K562 (cell line): ENCODE measurements around the gene CLDN5. TPM values are rescaled to one million over a fixed set of nuclear protein-coding genes. Genes with fewer than 3 reads are reported as not detected.

Source experiments
- BRD4 ChIP-seq: fragments of 200-600 bp; sonication (generic); IDR thresholded peaks from 2 replicates; pipeline ENCODE4 v1.6.1; 2017; ENCODE audit warnings: inconsistent platforms
- CBX2 ChIP-seq: fragments of 200-600 bp; sonication (generic); IDR thresholded peaks from one replicate; pipeline ENCODE4 v1.6.1; 2012; ENCODE audit warnings: mild to moderate bottlenecking, low read length, inconsistent platforms; ENCODE audit not compliant: insufficient read depth, poor library complexity, severe bottlenecking
- CBX5 ChIP-seq: IDR thresholded peaks from 2 replicates; pipeline ENCODE4 v1.6.1; 2014; ENCODE audit warnings: low read depth, borderline replicate concordance
- CEBPB ChIP-seq: fragments of 450-650 bp; IDR thresholded peaks from 2 replicates; pipeline ENCODE4 v1.6.1; 2016; ENCODE audit warnings: missing genetic modification characterization, missing compliant biosample characterization
- CHD1 ChIP-seq: fragments of 200-600 bp; sonication (generic); IDR thresholded peaks from one replicate; pipeline ENCODE4 v1.6.1; 2012; ENCODE audit warnings: mild to moderate bottlenecking, moderate library complexity, low read length, inconsistent platforms
- FOXP1 ChIP-seq: sonication (generic); formaldehyde crosslinking; IDR thresholded peaks from 2 replicates; pipeline ENCODE4 v1.8.0; 2022; ENCODE audit warnings: mild to moderate bottlenecking, missing genetic modification reagents
- KDM5B ChIP-seq: fragments of 200-600 bp; sonication (generic); IDR thresholded peaks from 2 replicates; pipeline ENCODE4 v1.6.1; 2012; ENCODE audit warnings: low read depth, mild to moderate bottlenecking, moderate library complexity, low read length, control low read depth, inconsistent platforms; ENCODE audit not compliant: insufficient replicate concordance
- MXI1 ChIP-seq: IDR thresholded peaks from 2 replicates; pipeline ENCODE4 v1.6.1; 2011; ENCODE audit warnings: low read depth, mild to moderate bottlenecking, improper control_type of control experiment, low read length
- NCOR1 ChIP-seq: fragments of 450-650 bp; IDR thresholded peaks from 2 replicates; pipeline ENCODE4 v1.6.1; 2016; ENCODE audit warnings: mild to moderate bottlenecking, moderate library complexity
- NELFE ChIP-seq: IDR thresholded peaks from 2 replicates; pipeline ENCODE4 v1.6.1; 2011; ENCODE audit warnings: mild to moderate bottlenecking; ENCODE audit not compliant: insufficient read depth, insufficient read length
- NONO ChIP-seq, 2 experiments: fragments of 200-400 bp in 1 of 2; fragments of 450-650 bp in 1 of 2; formaldehyde crosslinking in 1 of 2; IDR thresholded peaks; 2 replicates each; pipeline ENCODE4 v1.6.1; 2017; ENCODE audit warnings: low read depth in 2 of 2, mild to moderate bottlenecking in 2 of 2, moderate library complexity in 2 of 2, low read length in 1 of 2
- NR1H2 ChIP-seq: sonication (generic); formaldehyde crosslinking; IDR thresholded peaks from 2 replicates; pipeline ENCODE4 v1.4.0; 2020; ENCODE audit warnings: mild to moderate bottlenecking, missing genetic modification reagents
- NRF1 ChIP-seq, 2 experiments: fragments of 450-650 bp; IDR thresholded peaks in 1 of 2; conservative IDR thresholded peaks in 1 of 2; 2 replicates each; pipeline ENCODE4 v1.6.1; 2014; ENCODE audit warnings: mild to moderate bottlenecking in 2 of 2
- POLR2AphosphoS5 ChIP-seq: IDR thresholded peaks from 2 replicates; pipeline ENCODE4 v1.6.1; 2011; ENCODE audit warnings: mild to moderate bottlenecking, low read depth, low read length, moderate library complexity; ENCODE audit not compliant: control insufficient read depth, insufficient read depth
- RBBP5 ChIP-seq: fragments of 200-600 bp; sonication (generic); IDR thresholded peaks from 2 replicates; pipeline ENCODE4 v1.6.1; 2012; ENCODE audit warnings: borderline replicate concordance, mild to moderate bottlenecking, low read length, control low read depth, inconsistent platforms; ENCODE audit not compliant: insufficient read depth, poor library complexity, severe bottlenecking
- RFX7 ChIP-seq: fragments of 250-450 bp; sonication (Bioruptor Pico); IDR thresholded peaks from 2 replicates; pipeline ENCODE4 v1.5.1; 2021; ENCODE audit warnings: mild to moderate bottlenecking
- RHOXF2B ChIP-seq: fragments of 250-450 bp; sonication (Bioruptor Pico); conservative IDR thresholded peaks from 2 replicates; pipeline ENCODE4 v1.5.1; 2021
- RUNX1 ChIP-seq: sonication (generic); IDR thresholded peaks from 2 replicates; pipeline ENCODE4 v1.6.1; 2016; ENCODE audit warnings: antibody characterized with exemption, low read depth
- SIN3B ChIP-seq: fragments of 450-650 bp; IDR thresholded peaks from 2 replicates; pipeline ENCODE4 v1.6.1; 2017; ENCODE audit warnings: low read depth, mild to moderate bottlenecking, moderate library complexity
- SNRNP70 ChIP-seq: fragments of 200-400 bp; formaldehyde crosslinking; optimal IDR thresholded peaks from 2 replicates; pipeline ENCODE3; 2017; ENCODE audit warnings: low read depth, low read length
- TRIM24 ChIP-seq, 2 experiments: fragments of 450-650 bp; IDR thresholded peaks; 2 replicates each; pipeline ENCODE4 v1.6.1; 2016
- U2AF1 ChIP-seq: fragments of 200-400 bp; formaldehyde crosslinking; optimal IDR thresholded peaks from 2 replicates; pipeline ENCODE3; 2017; ENCODE audit warnings: mild to moderate bottlenecking, low read depth, low read length, moderate library complexity
- ZBTB1 ChIP-seq: sonication (generic); formaldehyde crosslinking; IDR thresholded peaks from 2 replicates; pipeline ENCODE4 v1.8.1; 2023; ENCODE audit warnings: missing genetic modification reagents, low read depth, mild to moderate bottlenecking, borderline replicate concordance
- ZC3H4 ChIP-seq: sonication (generic); formaldehyde crosslinking; IDR thresholded peaks from 2 replicates; pipeline ENCODE4 v1.9.0; 2021; ENCODE audit warnings: missing genetic modification reagents, borderline replicate concordance
- ZNF282 ChIP-seq: sonication (generic); formaldehyde crosslinking; IDR thresholded peaks from 2 replicates; pipeline ENCODE4 v1.8.1; 2023; ENCODE audit warnings: missing genetic modification reagents
- ZNF354B ChIP-seq: fragments of 250-450 bp; sonication (Bioruptor Pico); IDR thresholded peaks from 2 replicates; pipeline ENCODE4 v1.4.0; 2020
- ZNF384 ChIP-seq: IDR thresholded peaks from 2 replicates; pipeline ENCODE4 v1.6.1; 2012; ENCODE audit warnings: low read depth, low read length, improper control_type of control experiment
- ZNF740 ChIP-seq, 3 experiments: fragments of 200-800 bp in 1 of 3; sonication (Bioruptor generic) in 1 of 3; sonication (generic) in 1 of 3; formaldehyde crosslinking in 1 of 3; IDR thresholded peaks; 2 replicates each; pipeline versions ENCODE4 v1.6.1 to v1.8.0; 2016 to 2022; ENCODE audit warnings: mild to moderate bottlenecking in 2 of 3, missing compliant biosample characterization in 2 of 3, missing genetic modification characterization in 2 of 3, missing genetic modification reagents in 1 of 3
- ZNF780A ChIP-seq: fragments of 250-450 bp; sonication (Bioruptor Pico); IDR thresholded peaks from 2 replicates; pipeline ENCODE4 v1.5.0; 2021; ENCODE audit warnings: mild to moderate bottlenecking
- polyA plus RNA-seq, 8 experiments: library from polyadenylated mRNA; depleted of rRNA in 4 of 8; stranded (reverse) in 5 of 8; unstranded in 3 of 8; fragments of >200 nt; fragmentation: Nextera tagmentation in 2 of 8; fragmentation: Illumina TruSeq in 1 of 8; extraction: Ambion mirVana in 2 of 8; extraction: Trizol in 1 of 8; gene quantifications; 2 replicates each; pipeline versions ENCODE4 v1.2.1 to v1.2.3, GENCODE V29; 2011 to 2014; ENCODE audit warnings: inconsistent platforms in 1 of 8, missing spikeins in 1 of 8
- total RNA-seq, 7 experiments: library from RNA; depleted of rRNA in 6 of 7; stranded (reverse); fragments of >200 nt in 6 of 7; fragmentation: Illumina TruSeq in 2 of 7; extraction: Trizol in 2 of 7; gene quantifications; 2 replicates each; pipeline versions ENCODE4 v1.2.1 to v1.2.3, GENCODE V29; 2011 to 2021; ENCODE audit warnings: low replicate concordance in 1 of 7
- TF ChIP-seq, protein P1 (sequence below): fragments of 250-450 bp; sonication (Bioruptor Pico); IDR thresholded peaks from 2 replicates; pipeline ENCODE4 v1.5.0; 2022; ENCODE audit warnings: mild to moderate bottlenecking

Gene CLDN5
- total and polyA plus RNA-seq, 9 of the 15 experiments (the other 6 are each of a cell fraction or from before 2014, with no cell fraction given), result 0.20 TPM; not detected in 8

DNA sequence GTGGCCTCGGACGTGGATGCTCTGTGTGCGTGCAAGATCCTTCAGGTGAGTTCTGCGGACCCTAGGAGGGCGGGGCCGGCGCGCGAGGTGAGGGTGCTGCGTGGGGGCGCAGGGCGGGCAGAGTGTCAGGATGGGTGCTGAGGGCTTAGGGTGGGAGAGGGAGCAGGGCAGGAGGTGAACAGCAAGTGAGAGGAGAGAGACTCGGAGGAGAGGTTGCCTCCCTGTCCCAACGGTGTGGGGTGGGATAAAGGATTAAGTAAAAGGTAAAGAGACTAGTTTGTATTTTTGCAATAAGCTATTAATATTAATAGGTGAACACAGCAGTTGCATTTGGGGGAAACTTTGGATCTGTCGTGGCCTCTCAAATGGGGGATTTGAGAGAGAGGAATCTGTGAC lies 44.0 kb downstream of the CLDN5 start (continued):
- TF ChIP-seq ZNF780A (CRISPR knock-in tag) (no peak), ZNF282 (CRISPR knock-in tag) (no peak), NR1H2 (CRISPR knock-in tag) (no peak), NCOR1 (no peak), NRF1 (conservative IDR thresholded peaks at IDR 0.05 in 1 of 2, IDR thresholded peaks at IDR 0.05 in 1 of 2) (no peak), CEBPB (tag) (no peak), ZNF740 (CRISPR knock-in tag; IDR thresholded peaks at IDR 0.05) (no peak), ZNF740 (tag; IDR thresholded peaks at IDR 0.05) (no peak), RUNX1 (no peak), BRD4 (0 out of 2 replicates have a peak, but pooled peaks have one; percentile 12), NELFE (no peak), ZNF384 (no peak), CBX2 (no peak), ZNF354B (CRISPR knock-in tag) (no peak), SNRNP70 (no peak), KDM5B (no peak), RHOXF2B (CRISPR knock-in tag) (peak; percentile 89; the same call in 1 of the 2 replicates), ZBTB1 (CRISPR knock-in tag) (no peak), NONO (IDR thresholded peaks at IDR 0.05; ENCODE audit: low read depth in 2 of 2, low read length in 1 of 2) (no peak), ZC3H4 (CRISPR knock-in tag) (no peak), FOXP1 (CRISPR knock-in tag) (no peak), U2AF1 (no peak), RBBP5 (peak; percentile 78), POLR2AphosphoS5 (no peak), MXI1 (0 out of 2 replicates have a peak, but pooled peaks have one; percentile 1), CBX5 (no peak), TRIM24 (IDR thresholded peaks at IDR 0.05) (no peak), CHD1 (peak; percentile 78), SIN3B (no peak), RFX7 (CRISPR knock-in tag) (no peak)
- TF ChIP-seq, protein P1, sequence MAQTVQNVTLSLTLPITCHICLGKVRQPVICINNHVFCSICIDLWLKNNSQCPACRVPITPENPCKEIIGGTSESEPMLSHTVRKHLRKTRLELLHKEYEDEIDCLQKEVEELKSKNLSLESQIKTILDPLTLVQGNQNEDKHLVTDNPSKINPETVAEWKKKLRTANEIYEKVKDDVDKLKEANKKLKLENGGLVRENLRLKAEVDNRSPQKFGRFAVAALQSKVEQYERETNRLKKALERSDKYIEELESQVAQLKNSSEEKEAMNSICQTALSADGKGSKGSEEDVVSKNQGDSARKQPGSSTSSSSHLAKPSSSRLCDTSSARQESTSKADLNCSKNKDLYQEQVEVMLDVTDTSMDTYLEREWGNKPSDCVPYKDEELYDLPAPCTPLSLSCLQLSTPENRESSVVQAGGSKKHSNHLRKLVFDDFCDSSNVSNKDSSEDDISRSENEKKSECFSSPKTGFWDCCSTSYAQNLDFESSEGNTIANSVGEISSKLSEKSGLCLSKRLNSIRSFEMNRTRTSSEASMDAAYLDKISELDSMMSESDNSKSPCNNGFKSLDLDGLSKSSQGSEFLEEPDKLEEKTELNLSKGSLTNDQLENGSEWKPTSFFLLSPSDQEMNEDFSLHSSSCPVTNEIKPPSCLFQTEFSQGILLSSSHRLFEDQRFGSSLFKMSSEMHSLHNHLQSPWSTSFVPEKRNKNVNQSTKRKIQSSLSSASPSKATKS (CRISPR knock-in tag), result no peak
